GM12865 (cell line): ENCODE data around the gene ALDH1B1.

Experiments used
- DNase-seq: peaks from one replicate; pipeline ENCODE4 v3.0.0; 2010; ENCODE audit warnings: low read depth
- H3K4me3 ChIP-seq: 2 replicates; pipeline ENCODE4 v1.5.1; 2011; ENCODE audit warnings: mild to moderate bottlenecking, low read depth, low read length, control low read depth
- CTCF ChIP-seq: IDR thresholded peaks from 2 replicates; pipeline ENCODE4 v1.5.1; 2011; ENCODE audit warnings: low read length, control low read depth, low read depth, inconsistent platforms; ENCODE audit not compliant: insufficient read depth; ENCODE audit errors: missing control alignments

The ALDH1B1 gene

DNA sequence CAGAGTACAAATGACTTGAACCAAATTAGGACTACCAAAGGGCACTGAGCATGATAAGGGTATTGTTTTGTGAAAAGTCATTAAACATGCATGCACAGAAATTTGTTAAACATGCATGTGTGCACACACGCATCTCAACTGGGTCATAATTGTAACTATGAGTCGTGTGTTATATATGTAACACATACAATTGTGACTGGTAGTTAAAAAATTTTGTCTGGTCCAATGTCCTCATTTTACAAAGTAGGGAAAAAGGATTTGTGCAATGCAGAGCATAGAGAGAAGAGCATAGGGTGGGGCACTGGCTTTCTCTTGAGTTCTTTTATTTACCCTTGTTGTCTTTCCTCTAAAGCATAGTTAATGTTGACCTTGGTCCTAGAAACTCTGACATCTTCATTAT lies 51.1 kb downstream of the ALDH1B1 start:
- TF ChIP-seq CTCF = no peak
- DNase-seq = no peak
- no peak overlapping the region for H3K4me3 ChIP-seq

- DNase-seq = peak; percentile 13
- no peak overlapping the region for H3K4me3 ChIP-seq
- TF ChIP-seq CTCF = no peak
Observed at GRCh38 chr9:38445154-38446043, 52.9 kb downstream of the ALDH1B1 start.

DNA sequence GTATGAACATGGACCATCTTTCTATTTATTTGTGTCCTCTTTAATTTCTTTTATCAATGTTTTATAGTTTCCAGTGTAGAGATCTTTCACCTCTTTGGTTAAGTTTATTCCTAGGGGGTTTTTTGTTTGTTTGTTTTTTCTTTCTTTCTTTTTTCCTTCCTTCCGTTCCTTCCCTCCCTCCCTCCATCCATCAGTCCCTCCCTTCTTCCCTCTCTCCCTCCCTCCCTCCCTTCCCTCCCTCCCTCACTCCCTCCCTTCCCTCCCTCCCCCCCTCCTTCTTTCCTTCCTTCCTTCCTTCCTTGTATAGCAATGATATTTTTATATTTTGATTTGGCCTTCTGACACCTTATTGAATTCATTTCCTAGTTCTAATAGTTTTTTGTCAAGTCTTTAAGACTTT lies 55.2 kb downstream of the ALDH1B1 start:
- no peak for DNase-seq
- no peak for TF ChIP-seq CTCF
- H3K4me3 ChIP-seq = no peak overlapping the region
